Osteoblast (primary cell): ENCODE results near the gene USP10. TPM values are rescaled to one million over a fixed set of nuclear protein-coding genes. Genes with fewer than 3 reads are reported as not detected.

Experiments used
- DNase-seq: peaks from one replicate; pipeline ENCODE4 v3.0.0; 2011; ENCODE audit warnings: low spot score, mixed read lengths; ENCODE audit not compliant: insufficient read length; ENCODE audit errors: missing footprints
- H2AFZ ChIP-seq: 2 replicates; pipeline ENCODE4 v1.6.0; 2011; ENCODE audit warnings: mild to moderate bottlenecking, low read length
- H3K27ac ChIP-seq: 2 replicates; pipeline ENCODE4 v1.5.1; 2011; ENCODE audit warnings: mild to moderate bottlenecking, low read depth, low read length, moderate library complexity
- H3K27me3 ChIP-seq: 2 replicates; pipeline ENCODE4 v1.6.0; 2012; ENCODE audit warnings: mild to moderate bottlenecking, control low read depth, inconsistent platforms, low read length, moderate library complexity; ENCODE audit not compliant: insufficient read depth
- H3K36me3 ChIP-seq: 2 replicates; pipeline ENCODE4 v1.5.1; 2011; ENCODE audit warnings: mild to moderate bottlenecking, low read length, control low read depth, moderate library complexity; ENCODE audit not compliant: insufficient read depth
- H3K4me1 ChIP-seq: 2 replicates; pipeline ENCODE4 v1.5.1; 2011; ENCODE audit warnings: mild to moderate bottlenecking, low read length, control low read depth, moderate library complexity; ENCODE audit not compliant: insufficient read depth
- H3K4me2 ChIP-seq: 2 replicates; pipeline ENCODE4 v1.6.0; 2011; ENCODE audit warnings: mild to moderate bottlenecking, low read length; ENCODE audit not compliant: insufficient read depth
- H3K4me3 ChIP-seq: fragments of 200-600 bp; sonication (generic); 3 replicates; pipeline ENCODE4 v1.5.1; 2012; ENCODE audit warnings: mild to moderate bottlenecking, low read length, inconsistent platforms; ENCODE audit not compliant: insufficient read depth
- H3K79me2 ChIP-seq: 2 replicates; pipeline ENCODE4 v1.6.0; 2012; ENCODE audit warnings: mild to moderate bottlenecking, low read length, control low read depth, inconsistent platforms; ENCODE audit not compliant: insufficient read depth
- H3K9me3 ChIP-seq: 2 replicates; pipeline ENCODE4 v1.5.1; 2011; ENCODE audit warnings: low read depth, low read length, control low read depth
- H4K20me1 ChIP-seq: 2 replicates; pipeline ENCODE4 v1.6.0; 2012; ENCODE audit warnings: mild to moderate bottlenecking, low read length, control low read depth; ENCODE audit not compliant: insufficient read depth
- CTCF ChIP-seq: IDR thresholded peaks from 2 replicates; pipeline ENCODE4 v1.5.1; 2011; ENCODE audit warnings: mild to moderate bottlenecking, low read depth, low read length, moderate library complexity; ENCODE audit errors: extremely low read depth
- total RNA-seq: library from RNA; depleted of rRNA; stranded (reverse); fragments of >200 nt; gene quantifications from 2 replicates; pipeline ENCODE4 v1.2.3, GENCODE V29; 2012

USP10 gene
- total RNA-seq, 1 donor, result 43.1 TPM

GRCh38 chr16:84808826-84809225 is 109.0 kb downstream of the USP10 start:
- H3K4me3 ChIP-seq, result no peak overlapping the region
- H3K4me2 ChIP-seq, result no peak overlapping the region
- no peak overlapping the region for H3K27ac ChIP-seq
- H3K36me3 ChIP-seq, result no peaks in the 10 kb centered on the region
- no peaks in the 10 kb centered on the region for H3K9me3 ChIP-seq
- no peak overlapping the region for H2AFZ ChIP-seq
- no peaks in the 10 kb centered on the region for H3K79me2 ChIP-seq
- no peaks in the 10 kb centered on the region for H4K20me1 ChIP-seq
- peaks cover 28% of the 10 kb centered on the region for H3K4me1 ChIP-seq
- peak; percentile 44 for DNase-seq
- H3K27me3 ChIP-seq, result peaks cover 3% of the 10 kb centered on the region
- no peak for TF ChIP-seq CTCF

GRCh38 chr16:84810518-84811273 is 110.9 kb downstream of the USP10 start:
- Histone ChIP-seq H4K20me1 (no peaks in the 10 kb centered on the region), H3K4me3 (no peak overlapping the region)
- DNase-seq, result peak; percentile 94

GRCh38 chr16:84811529-84811928 is 111.7 kb downstream of the USP10 start:
- Histone ChIP-seq H3K4me1 (peaks cover 22% of the 10 kb centered on the region), H2AFZ (no peak overlapping the region), H4K20me1 (no peaks in the 10 kb centered on the region), H3K79me2 (no peaks in the 10 kb centered on the region), H3K4me3 (no peak overlapping the region), H3K36me3 (no peaks in the 10 kb centered on the region), H3K27ac (no peak overlapping the region), H3K9me3 (no peaks in the 10 kb centered on the region), H3K4me2 (peak overlapping the region; percentile 66), H3K27me3 (peaks cover 7% of the 10 kb centered on the region)
- TF ChIP-seq CTCF, result no peak
- peak; percentile 19 for DNase-seq

More at GRCh38 chr16:84810518-84811273, 110.9 kb downstream of the USP10 start:
- H3K27ac ChIP-seq, result peak overlapping the region; percentile 66
- no peaks in the 10 kb centered on the region for H3K36me3 ChIP-seq
- peaks cover 7% of the 10 kb centered on the region for H3K27me3 ChIP-seq
- no peaks in the 10 kb centered on the region for H3K79me2 ChIP-seq
- TF ChIP-seq CTCF, result no peak
- H3K4me2 ChIP-seq, result peak overlapping the region; percentile 66
- H3K9me3 ChIP-seq, result no peaks in the 10 kb centered on the region
- H3K4me1 ChIP-seq, result peaks cover 28% of the 10 kb centered on the region
- H2AFZ ChIP-seq, result no peak overlapping the region

GRCh38 chr16:84813141-84813934 is 113.5 kb downstream of the USP10 start:
- DNase-seq, result peak; percentile 72
- Histone ChIP-seq H3K9me3 (no peaks in the 10 kb centered on the region), H3K4me3 (no peak overlapping the region), H3K4me2 (no peak overlapping the region), H2AFZ (no peak overlapping the region), H4K20me1 (no peaks in the 10 kb centered on the region), H3K27me3 (peaks cover 7% of the 10 kb centered on the region), H3K4me1 (peaks cover 13% of the 10 kb centered on the region), H3K27ac (no peak overlapping the region), H3K79me2 (no peaks in the 10 kb centered on the region), H3K36me3 (no peaks in the 10 kb centered on the region)
- no peak for TF ChIP-seq CTCF
